Measurements from ENCODE around the gene RAVER2.
"Not testable (repeated sequence)": the region's sequence is repeated elsewhere in the genome, so short reads cannot be mapped to it uniquely, and the experiment has no call there.

RAVER2 gene

DNA sequence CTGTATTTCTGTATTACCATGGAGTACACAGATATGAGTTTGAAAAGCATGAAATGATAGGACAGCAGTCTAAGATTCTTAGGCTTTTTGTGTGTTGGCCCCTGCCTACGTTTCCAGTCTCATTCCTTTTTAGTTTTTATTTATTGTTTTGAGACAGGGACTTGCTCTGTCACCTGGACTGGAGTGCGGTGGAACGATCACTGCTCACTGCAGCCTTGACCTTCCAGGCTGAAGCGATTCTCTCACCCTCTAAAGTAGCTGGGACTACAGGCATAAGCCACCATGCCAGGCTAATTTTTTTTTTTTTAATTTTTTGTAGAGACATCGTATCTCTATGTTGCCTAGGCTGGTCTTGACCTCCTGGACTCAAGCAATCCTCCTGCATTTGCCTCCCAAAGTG is 3.8 kb downstream of the RAVER2 start:
- DNase-seq (ENCODE audit: low spot score): no peak

DNA sequence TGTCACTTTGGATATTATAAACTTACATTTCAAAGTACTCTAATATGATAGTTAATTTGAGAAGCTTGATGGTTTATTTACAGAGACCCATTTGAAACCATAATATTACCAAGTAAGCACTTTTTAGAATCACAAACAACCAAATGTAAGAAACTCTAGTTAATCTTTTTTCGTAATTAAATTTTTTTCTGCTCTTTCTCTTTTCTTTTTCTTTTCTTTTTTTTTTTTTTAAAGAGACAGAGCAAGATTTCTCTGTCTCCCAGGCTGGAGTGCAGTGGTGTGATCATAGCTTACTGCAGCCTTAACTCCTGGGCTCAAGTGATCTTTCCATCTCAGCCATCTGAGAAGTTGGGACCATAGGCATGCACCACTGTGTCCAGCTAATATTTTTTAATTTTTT is 5.2 kb downstream of the RAVER2 start:
- DNase-seq (ENCODE audit: low spot score): no peak

DNA sequence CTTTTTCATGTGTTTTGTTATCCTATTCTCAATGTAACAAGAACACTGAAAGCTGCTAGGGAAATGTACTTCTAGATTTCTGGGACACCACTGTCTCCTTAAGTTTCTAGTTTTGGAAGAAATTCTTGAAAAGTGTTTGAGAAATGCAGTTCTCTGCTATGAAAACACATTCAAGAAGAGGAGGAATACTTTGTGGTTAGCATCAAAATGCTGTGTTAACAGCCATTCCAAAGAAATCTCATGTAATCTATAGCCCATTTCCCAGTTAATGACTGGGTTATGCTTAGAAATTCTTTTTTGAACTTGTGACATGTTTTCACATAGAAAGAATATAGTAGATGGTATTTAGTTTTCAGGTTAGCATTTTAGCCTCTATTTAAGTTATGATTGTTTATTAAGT is 6.0 kb downstream of the RAVER2 start:
- DNase-seq (ENCODE audit: low spot score): no peak

DNA sequence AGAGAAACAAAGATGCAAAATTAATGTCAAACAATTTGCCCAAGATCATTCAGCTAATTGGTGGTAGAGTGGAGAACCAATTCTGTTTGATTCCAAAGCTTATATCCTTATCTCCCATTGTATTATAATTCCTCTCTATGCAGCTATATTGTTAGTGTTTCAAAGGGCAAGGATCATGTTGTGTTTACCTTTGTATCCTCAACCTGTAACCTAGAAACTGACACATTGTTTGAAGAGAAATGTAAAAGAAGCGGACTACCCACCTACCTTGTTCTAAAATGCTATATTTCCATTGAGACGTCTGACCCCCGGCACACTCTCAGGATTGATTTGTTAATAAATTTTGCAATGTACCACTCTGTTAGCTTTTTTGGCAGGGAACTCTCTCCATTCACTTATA is 9.3 kb downstream of the RAVER2 start:
- no peak for DNase-seq (ENCODE audit: low spot score)

DNA sequence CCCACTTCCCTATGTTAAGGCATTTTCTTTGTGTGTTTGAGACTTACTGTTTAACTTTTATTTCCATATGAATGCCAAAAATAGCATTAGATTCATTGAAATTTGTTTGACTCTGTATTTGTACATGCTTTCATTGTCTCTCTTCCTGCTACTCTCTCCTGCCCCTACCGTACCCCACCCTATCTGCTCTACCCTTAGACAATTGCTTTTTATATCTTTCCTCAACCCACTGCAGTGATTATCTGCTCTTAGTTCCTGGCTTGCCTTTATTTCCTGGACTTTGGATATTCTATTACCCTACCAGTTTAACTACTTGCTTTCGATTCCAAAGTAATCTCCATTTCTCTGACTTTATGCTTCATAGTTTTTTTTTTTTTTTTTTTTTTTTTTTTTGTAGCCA is 10.5 kb downstream of the RAVER2 start:
- no peak for DNase-seq (ENCODE audit: low spot score)

DNA sequence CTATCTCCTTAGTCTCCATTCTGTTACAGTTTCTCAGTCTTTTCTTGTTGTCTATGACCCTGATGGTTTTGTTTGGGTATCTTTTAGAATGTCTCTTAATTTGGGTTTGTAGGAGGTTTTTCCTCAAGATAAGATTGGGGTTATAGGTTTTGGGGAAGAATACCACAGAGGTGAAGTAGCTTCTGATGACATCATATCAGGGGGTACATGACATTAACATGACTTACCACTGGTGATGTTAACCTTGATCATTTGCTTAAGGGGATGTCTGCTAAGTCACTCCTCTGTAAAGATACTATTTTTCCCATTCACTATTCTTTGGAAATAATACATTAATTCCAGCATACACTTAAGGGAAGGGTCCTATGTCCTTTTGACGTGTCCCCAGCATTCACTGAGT is 11.9 kb downstream of the RAVER2 start:
- no peak for DNase-seq (ENCODE audit: low spot score)

DNA sequence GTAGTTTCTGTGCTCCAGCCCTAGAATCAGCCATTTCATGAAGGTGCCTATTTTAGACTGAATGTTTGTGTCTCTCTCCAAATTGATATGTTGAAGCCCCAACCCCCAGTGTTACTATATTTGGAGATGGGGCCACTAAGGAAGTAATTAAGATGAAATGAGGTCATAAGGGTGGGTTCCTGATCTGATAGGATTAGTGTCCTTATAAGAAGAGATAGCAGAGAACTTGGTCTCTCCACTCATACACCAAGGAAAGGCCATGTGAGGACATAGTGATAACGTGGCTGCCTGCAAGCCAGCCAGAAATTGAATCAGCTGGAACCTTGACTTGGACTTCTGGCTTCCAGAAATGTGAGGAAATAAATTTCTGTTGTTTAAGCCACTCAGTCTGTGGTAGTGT is 12.3 kb downstream of the RAVER2 start:
- DNase-seq (ENCODE audit: low spot score): no peak

DNA sequence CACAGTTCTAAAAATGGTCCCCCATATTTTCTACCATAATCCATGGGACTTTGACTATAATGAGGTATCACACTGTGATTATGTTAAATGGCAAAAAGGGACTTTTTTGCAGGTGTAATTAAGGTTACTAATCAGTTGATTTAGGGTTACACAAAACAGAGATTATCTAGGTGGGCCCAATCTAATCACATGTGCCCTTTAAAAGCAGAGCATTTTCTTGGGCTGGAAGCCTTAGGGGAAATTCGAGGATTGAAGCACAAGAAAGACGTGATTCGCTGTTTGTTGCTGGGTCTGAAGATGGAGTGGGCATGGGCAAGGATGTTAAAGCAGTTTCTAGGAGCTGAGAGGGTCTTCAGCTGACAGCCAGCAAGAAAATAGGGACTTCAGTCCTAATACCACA is 13.4 kb downstream of the RAVER2 start:
- DNase-seq (ENCODE audit: low spot score): no peak

DNA sequence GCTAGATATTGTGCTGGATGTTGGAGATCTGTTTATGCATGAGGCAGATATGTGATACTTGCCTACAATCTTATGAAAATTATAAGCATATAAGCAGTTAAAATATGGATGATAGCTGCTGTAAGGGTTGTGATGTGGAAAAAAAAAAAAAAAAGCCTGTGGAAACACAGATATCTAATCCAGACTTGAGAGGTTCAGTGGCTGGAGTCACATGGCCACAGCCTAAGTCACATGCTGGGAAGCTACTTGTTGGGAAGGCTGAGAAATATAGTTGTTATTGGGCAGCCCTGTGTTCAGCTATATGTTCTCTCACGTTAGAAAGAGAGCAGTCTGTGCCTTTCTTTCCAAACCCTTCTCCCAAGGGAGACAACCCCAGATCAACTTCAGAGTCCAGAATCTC is 15.1 kb downstream of the RAVER2 start:
- no peak for DNase-seq (ENCODE audit: low spot score)

DNA sequence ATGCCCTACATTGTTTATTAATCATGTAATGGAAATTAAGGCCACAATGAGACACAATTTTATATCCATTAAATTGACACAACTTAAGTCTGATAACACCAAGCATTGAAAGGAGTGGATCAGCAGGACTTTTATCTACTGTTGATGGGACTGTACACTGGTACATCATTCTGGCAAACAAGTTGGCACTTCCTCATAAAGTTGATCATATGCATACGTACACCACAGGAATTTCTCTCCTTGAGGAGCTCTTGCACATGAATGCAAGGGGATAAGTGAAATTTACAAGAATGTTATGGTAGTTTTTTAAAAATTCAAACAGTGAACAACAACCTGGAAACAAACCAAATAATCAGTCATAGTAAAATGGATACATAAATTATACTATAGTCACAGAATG is 20.1 kb downstream of the RAVER2 start:
- no peak for DNase-seq (ENCODE audit: low spot score)

DNA sequence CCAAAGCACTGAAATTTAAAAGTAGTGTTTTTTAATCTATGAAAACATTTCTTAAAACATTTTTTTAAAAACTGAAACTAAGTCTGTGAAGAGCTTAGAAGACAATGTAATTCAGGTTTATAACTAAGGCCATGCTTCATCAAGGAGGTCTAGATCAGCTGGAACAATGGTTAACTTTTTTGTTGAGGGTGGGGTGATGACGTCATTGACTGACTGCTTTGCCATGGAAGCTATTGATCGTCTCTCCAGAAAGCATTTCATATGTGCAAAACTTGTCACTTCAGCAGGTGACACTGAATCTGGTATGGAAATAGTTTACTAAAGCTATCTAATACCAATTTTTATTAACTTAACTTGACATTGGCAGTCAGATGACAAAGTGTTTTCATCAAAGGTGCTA is 21.0 kb downstream of the RAVER2 start:
- DNase-seq (ENCODE audit: low spot score): no peak

DNA sequence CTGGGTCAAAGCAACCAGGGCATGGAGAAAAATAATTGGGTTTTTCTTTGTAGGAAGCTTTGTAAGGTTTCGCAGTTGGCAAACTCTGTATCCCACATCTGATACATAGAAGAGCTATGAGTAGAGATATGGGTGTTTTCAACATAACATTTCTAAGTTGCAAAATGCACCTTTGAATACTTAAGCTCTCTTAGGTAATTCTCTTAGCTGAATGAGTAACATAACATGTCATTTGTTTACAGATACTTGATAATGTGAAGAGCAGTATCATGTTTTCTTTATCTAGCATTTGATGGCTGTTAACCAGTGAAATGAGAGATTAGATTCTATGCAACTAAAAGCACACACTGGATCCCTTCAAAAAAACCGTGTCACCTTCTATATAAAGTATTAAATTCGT is 21.6 kb downstream of the RAVER2 start:
- no peak for DNase-seq (ENCODE audit: low spot score)

DNA sequence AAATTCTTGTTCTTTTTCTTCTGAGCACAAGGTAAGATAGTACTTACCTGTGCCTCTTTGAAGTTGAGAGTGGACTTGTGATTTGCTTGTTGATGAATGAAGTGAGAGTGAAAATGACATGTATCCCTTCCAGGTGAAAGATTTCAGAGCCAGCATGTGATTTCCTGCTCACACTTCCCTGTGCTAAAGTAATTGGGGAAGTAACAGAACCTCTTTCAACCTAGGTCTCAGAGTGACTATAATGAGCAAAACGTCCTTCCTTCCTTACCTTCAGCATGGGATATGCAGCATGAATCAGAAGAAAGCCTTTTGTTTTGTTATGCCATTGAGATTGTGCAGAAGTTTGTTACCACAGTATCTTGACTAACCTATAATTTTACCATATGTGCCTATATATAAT is 24.6 kb downstream of the RAVER2 start:
- no peak for DNase-seq (ENCODE audit: low spot score)

DNA sequence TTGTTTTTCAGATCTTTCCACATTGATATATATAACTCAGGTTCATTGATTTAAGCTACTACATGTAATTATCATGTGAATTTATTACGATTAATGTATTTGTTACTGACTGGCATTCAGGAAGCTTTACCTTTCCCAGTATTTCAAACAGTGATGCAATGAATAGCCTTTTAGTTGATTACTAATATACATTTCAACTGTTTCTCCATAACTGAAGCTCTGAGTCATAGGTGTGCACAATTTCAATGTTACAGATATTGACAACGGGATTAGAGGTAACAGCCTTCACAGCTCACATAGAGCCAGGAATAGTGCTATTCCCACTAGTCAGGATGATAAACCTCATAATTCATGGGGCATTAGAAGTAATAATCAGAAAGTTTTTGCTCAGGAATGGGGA is 25.1 kb downstream of the RAVER2 start:
- DNase-seq (ENCODE audit: low spot score): no peak

DNA sequence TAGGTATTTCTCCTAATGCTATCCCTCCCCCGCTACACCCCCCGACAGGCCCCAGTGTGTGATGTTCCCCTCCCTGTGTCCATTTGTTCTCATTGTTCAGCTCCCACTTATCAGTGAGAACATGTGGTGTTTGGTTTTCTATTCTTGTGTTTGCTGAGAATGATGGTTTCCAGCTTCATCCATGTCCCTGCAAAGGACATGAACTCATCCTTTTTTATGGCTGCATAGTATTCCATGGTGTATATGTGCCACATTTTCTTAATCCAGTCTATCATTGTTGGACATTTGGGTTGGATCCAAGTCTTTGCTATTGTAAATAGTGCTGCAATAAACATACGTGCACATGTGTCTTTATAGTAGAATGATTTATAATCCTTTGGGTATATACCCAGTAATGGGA is 28.4 kb downstream of the RAVER2 start:
- DNase-seq (ENCODE audit: low spot score): not testable (repeated sequence)

DNA sequence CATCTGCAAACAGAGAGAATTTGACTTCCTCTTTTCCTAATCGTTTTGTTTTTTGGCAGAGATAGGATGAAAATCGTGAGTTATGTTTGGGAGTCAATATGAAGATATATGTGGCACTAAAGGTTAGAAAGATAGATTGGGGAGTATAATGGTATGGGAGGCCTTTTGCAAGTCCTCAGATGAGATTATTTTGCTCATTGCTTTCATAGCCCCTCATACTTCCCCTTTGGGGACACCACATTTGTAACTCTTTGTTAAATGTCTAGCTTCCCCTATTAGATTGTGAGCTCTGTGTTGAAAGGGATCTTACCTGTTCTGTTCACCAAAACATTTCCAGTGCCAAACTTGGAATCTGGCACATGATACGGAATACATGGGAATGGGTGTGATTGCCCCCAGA is 30.2 kb downstream of the RAVER2 start:
- DNase-seq (ENCODE audit: low spot score): no peak

DNA sequence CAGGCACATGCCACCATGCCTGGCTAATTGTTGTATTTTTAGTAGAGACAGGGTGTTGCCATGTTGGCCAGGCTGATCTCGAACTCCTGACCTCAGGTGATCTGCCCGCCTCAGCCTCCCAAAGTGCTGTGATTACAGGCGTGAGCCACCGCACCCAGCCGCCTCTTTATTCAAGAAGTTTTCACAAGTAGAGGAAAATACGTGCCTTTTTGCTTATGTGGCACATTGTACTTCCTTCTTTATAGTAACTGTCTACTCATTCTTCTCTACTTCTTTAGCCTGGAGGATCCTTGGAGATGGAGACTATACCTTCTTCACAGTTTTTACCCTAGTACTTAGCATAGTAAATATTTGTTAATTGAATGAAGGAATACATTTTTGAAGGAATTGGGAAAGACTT is 37.2 kb downstream of the RAVER2 start:
- not testable (repeated sequence) for DNase-seq (ENCODE audit: low spot score)

DNA sequence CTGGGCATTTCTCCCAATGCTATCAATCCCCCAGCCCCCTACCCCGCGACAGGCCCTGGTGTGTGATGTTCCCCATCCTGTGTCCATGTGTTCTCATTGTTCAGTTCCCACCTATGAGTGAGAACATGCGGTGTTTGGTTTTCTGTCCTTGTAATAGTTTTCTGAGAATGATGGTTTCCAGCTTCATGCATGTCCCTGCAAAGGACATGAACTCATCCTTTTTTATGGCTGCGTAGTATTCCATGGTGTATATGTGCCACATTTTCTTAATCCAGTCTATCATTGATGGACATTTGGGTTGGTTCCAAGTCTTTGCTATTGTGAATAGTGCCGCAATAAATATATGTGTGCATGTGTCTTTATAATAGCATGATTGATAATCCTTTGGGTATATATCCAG is 38.0 kb downstream of the RAVER2 start:
- not testable (repeated sequence) for DNase-seq (ENCODE audit: low spot score)

DNA sequence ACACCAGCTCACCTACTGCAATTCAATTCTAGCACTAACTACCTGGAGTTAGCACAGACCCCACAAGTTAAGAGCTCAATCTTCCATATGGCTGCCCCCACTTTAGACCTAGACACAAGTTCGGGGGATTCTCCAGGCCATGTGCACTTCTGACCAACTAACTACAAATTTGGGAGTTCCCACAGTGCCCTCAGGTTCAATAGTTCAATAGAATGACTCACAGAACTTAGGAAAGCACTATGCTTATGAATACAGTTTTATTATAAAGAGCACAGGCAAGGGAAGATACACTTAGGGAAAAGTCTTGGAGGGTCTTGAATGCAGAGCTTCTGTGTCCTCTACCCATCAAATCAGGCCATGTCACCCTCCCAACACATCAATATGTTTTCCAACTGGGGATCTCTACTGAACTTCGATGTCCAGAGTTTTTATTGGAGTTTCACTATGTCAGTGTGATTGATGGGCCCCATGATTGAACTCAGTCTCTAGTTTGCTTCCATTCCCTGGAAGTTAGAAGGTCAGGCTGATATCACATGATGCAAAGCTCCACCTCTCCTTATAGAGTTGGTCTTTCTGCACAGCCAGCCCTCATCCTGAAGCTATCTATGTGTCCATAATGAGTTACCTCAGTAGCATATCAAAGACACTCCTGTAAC is 46.1 kb downstream of the RAVER2 start:
- DNase-seq (ENCODE audit: low spot score): no peak

DNA sequence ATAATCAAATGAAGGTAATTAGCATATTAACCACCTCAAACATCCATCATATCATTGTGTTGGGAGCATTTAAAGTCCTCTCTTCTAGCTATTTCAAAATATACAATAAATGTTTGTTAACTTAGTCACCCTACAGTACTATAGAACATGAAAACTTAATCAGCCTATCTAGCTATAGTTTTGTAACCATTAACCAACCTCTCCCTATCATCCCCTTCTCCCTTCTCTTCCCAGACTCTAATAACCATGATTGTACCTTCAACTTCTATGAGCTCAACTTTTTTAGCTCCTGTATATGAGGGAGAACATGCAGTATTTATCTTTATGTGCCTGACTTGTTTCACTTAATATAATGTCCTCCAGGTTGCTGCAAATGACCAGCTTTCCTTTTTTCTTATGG is 54.0 kb downstream of the RAVER2 start:
- no peak for DNase-seq (ENCODE audit: low spot score)

DNA sequence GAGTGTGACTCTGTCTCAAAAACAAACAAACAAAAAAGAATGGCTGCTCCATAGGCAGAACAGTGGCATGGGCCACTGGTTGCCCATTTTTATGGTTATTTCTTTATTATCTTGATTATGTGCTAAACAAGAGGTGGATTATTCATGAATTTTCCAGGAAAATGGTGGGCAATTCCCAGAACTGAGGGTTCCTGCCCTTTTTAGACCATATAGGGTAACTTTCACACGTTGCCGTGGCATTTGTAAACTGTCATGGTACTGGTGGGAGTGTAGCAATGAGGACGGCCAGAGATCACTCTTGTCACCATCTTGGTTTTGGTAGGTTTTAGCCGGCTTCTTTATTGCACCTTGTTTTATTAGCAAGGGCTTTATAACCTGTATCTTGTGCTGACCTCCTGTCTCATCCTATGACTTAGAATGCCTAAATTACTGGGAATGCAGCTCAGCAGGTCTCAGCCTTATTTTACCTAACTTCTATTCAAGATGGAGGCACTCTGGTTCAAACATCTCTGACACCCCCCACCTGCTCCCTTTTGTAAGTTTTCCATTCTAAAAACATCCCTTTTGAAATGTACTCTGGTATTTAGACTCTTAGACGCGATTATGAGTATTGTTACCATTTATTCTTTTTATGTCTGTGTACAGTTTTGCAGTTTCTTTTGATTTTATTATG is 57.1 kb downstream of the RAVER2 start:
- DNase-seq (ENCODE audit: low spot score): no peak

DNA sequence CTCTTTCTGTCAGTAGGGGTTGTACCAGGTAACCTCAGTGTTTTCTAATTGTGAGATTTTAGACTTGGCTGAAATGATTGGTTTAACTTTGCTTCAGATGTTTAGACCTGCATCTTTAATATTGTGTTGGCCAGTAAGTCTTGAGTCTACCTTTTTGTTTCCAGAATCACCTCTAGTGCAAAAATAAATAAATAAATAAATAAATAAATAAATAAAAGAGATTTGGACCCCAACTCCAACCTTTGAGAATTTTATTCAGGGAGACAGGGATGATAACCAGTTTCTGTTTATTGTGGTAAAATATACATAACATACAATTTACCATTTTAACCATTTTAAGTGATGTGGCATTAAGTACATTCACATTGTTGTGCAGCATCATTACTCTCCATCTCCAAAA is 64.4 kb downstream of the RAVER2 start:
- DNase-seq (ENCODE audit: low spot score): no peak

DNA sequence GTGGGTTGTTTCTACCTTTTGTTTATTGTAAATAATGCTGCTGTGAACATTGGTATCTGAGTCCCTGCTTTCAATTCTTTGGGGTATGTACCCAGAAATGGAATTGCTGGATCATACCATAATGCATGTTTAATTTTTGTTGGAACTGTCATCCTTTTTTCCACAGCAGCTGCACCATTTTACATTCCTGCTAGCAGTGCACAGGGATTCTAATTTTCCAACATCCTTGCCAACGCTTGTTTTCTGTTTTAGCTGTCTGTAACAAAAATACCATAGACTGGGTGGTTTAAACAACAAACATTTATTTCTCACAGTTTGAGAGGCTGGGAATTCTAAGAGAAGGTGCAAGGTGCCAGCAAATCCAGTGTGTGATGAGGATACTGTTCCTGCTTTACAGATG is 65.1 kb downstream of the RAVER2 start:
- no peak for DNase-seq (ENCODE audit: low spot score)

DNA sequence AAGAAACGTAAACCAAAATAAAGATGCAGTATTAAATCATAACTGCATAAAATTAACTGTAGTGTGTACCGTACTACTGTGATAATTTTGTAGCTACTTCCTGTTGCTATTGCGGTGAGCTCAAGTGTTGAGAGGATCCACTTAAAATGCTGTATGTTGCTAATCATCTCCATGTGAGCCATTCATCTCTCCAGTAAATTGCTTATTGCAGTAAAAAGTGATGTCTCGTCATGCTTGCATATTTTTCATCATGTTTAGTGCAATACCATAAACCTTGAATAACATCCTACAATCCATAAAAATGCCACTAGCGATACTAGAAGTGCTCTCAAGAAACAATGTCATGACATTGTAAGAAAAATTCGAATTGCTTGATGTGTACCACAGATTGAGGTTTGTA is 66.3 kb downstream of the RAVER2 start:
- no peak for DNase-seq (ENCODE audit: low spot score)

Measured in putamen (tissue), 1 donor.